HL-60 (cell line): ENCODE measurements around the gene NAV2.
"Not testable (repeated sequence)": the region's sequence is repeated elsewhere in the genome, so short reads cannot be mapped to it uniquely, and the experiment has no call there.

Source experiments
- DNase-seq, 2 experiments: peaks; one replicate each; pipeline ENCODE4 v3.0.0-alpha.2; 2010 to 2020; ENCODE audit warnings: low read depth in 1 of 2, low spot score in 1 of 2
- H3K27ac ChIP-seq: fragments of 250-450 bp; sonication (Bioruptor Pico); replicated peaks from 2 replicates; pipeline ENCODE4 v1.5.1; 2020; ENCODE audit warnings: mild to moderate bottlenecking, moderate library complexity
- H3K27me3 ChIP-seq: fragments of 250-450 bp; sonication (Bioruptor Pico); 2 replicates; pipeline ENCODE4 v1.5.1; 2021; ENCODE audit warnings: mild to moderate bottlenecking, moderate library complexity; ENCODE audit not compliant: insufficient read depth, poor library complexity, severe bottlenecking
- H3K4me3 ChIP-seq: replicated peaks from 2 replicates; pipeline ENCODE4 v1.5.1; 2011; ENCODE audit warnings: mild to moderate bottlenecking, control low read depth, low read length; ENCODE audit not compliant: insufficient read depth
- CTCF ChIP-seq: IDR thresholded peaks from one replicate; pipeline ENCODE4 v1.5.1; 2011; ENCODE audit warnings: low read length, control low read depth, inconsistent platforms; ENCODE audit not compliant: insufficient read depth
- GABPA ChIP-seq: IDR thresholded peaks from 2 replicates; pipeline ENCODE4 v1.6.1; 2012; ENCODE audit warnings: low read depth
- POLR2AphosphoS5 ChIP-seq: IDR thresholded peaks from 2 replicates; pipeline ENCODE4 v1.6.1; 2012; ENCODE audit warnings: low read depth
- REST ChIP-seq: IDR thresholded peaks from 2 replicates; pipeline ENCODE4 v1.6.1; 2012; ENCODE audit warnings: low read depth; ENCODE audit not compliant: insufficient replicate concordance
- SPI1 ChIP-seq: IDR thresholded peaks from 2 replicates; pipeline ENCODE4 v1.6.1; 2012; ENCODE audit warnings: low read depth, mild to moderate bottlenecking, borderline replicate concordance

NAV2 gene

GRCh38 chr11:20127671-20128527, 415.3 kb downstream of the NAV2 start:
- Histone ChIP-seq H3K4me3 (no peak overlapping the region), H3K27me3 (no peaks in the 10 kb centered on the region), H3K27ac (no peak overlapping the region)
- peak; percentile 12 to 60 for DNase-seq
- no peak for TF ChIP-seq SPI1
- TF ChIP-seq GABPA: no peak
- TF ChIP-seq POLR2AphosphoS5: no peak
- TF ChIP-seq REST: no peak
- peak; percentile 67 for TF ChIP-seq CTCF

- DNase-seq, H3K27me3 ChIP-seq, H3K27ac ChIP-seq, H3K4me3 ChIP-seq: not testable (repeated sequence)
Observed at GRCh38 chr11:20128528-20128825, 415.8 kb downstream of the NAV2 start.

- TF ChIP-seq GABPA: no peak
- TF ChIP-seq CTCF: no peak
- no peak for TF ChIP-seq POLR2AphosphoS5
- no peak for TF ChIP-seq SPI1
- no peak for TF ChIP-seq REST
- Histone ChIP-seq H3K27me3 (no peaks in the 10 kb centered on the region), H3K4me3 (no peak overlapping the region), H3K27ac (no peak overlapping the region)
- no peak for DNase-seq
Observed at GRCh38 chr11:20129665-20130064, 417.0 kb downstream of the NAV2 start.

- TF ChIP-seq REST: no peak
- TF ChIP-seq SPI1: peak; percentile 84
- TF ChIP-seq GABPA: no peak
- peak; percentile 60 for TF ChIP-seq CTCF
- TF ChIP-seq POLR2AphosphoS5: no peak
- Histone ChIP-seq H3K27me3 (no peaks in the 10 kb centered on the region), H3K4me3 (no peak overlapping the region), H3K27ac (no peak overlapping the region)
- peak; percentile 6 to 18 for DNase-seq
Observed at GRCh38 chr11:20131788-20132666, 419.4 kb downstream of the NAV2 start.
